ENCODE results near the gene UBE2J2. TPM values are rescaled to one million over a fixed set of nuclear protein-coding genes. Genes with fewer than 3 reads are reported as not detected.

UBE2J2 gene
- total and polyA plus RNA-seq, 2 of the 13 experiments (the other 11 are each of a cell fraction or from before 2014, with no cell fraction given): 25.4 to 29.4 TPM

DNA sequence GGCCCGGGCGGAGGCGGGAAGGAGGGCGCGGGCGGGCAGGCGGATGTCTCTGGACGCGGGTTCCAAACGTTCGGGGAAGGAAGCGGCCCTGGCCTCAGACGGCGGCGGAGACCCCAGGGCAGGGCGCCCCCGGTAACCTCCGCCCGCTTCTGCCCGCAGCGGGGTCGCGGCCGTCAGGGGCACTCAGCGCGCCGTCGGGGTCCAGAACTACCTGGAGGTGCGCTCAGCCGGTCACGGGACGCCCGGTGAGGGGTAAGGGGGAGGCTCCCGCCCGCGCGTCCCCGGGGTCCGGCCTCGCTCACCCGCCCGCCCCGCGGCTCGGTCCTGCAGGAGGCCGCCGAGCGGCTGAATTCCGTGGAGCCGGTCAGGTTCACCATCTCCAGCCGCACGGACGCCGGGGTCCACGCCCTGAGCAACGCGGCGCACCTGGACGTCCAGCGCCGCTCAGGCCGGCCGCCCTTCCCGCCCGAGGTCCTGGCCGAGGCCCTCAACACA is 35.1 kb upstream of the UBE2J2 start (continued):
- no peak for TF ChIP-seq ZNF383 (CRISPR knock-in tag; IDR thresholded peaks at IDR 0.05; ENCODE audit: borderline replicate concordance)
- TF ChIP-seq, protein P1, sequence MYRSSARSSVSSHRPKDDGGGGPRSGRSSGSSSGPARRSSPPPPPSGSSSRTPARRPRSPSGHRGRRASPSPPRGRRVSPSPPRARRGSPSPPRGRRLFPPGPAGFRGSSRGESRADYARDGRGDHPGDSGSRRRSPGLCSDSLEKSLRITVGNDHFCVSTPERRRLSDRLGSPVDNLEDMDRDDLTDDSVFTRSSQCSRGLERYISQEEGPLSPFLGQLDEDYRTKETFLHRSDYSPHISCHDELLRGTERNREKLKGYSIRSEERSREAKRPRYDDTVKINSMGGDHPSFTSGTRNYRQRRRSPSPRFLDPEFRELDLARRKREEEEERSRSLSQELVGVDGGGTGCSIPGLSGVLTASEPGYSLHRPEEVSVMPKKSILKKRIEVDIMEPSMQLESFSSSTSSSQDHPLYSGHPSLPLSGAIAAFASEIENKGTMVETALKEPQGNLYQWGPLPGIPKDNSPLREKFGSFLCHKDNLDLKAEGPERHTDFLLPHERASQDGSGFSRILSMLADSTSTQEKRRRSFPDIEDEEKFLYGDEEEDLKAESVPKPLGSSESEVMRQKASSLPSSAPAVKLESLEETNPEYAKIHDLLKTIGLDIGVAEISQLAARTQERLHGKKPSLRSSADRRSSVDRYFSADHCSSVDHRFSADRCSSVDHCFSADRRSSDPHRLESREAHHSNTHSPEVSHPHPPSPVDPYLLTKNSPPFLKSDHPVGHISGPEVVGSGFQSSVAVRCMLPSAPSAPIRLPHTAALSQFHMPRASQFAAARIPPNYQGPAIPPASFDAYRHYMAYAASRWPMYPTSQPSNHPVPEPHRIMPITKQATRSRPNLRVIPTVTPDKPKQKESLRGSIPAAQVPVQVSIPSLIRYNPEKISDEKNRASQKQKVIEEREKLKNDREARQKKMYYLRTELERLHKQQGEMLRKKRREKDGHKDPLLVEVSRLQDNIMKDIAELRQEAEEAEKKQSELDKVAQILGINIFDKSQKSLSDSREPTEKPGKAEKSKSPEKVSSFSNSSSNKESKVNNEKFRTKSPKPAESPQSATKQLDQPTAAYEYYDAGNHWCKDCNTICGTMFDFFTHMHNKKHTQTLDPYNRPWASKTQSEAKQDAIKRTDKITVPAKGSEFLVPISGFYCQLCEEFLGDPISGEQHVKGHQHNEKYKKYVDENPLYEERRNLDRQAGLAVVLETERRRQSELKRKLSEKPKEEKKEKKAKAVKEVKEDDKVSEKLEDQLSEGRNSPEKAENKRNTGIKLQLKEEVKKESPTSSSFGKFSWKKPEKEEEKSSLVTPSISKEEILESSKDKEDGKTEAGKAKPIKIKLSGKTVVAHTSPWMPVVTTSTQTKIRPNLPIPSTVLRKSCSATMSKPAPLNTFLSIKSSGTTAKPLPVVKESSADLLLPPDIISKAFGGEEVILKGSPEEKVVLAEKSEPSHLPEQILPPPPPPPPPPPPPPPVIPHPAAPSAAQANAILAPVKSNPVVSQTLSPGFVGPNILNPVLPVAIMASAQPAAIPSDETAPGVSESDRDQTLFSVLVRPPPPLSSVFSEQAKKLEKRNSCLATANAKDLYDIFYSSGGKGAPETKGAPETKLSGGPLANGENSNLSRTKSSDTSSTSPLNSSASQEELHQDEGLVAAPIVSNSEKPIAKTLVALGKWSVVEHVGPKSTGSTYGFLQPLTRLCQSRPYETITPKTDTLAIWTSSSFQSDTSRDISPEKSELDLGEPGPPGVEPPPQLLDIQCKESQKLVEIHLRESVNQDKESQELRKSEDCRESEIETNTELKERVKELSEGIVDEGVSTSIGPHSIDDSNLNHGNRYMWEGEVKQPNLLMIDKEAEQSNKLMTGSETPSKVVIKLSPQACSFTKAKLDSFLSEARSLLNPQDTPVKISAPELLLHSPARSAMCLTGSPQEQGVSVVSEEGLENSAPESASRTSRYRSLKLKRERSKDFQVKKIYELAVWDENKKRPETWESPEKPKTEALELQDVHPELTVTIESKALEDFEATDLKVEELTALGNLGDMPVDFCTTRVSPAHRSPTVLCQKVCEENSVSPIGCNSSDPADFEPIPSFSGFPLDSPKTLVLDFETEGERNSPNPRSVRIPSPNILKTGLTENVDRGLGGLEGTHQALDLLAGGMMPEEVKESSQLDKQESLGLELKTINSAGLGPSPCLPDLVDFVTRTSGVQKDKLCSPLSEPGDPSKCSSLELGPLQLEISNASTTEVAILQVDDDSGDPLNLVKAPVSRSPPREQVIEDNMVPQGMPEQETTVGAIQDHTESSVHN (CRISPR knock-in tag; IDR thresholded peaks at IDR 0.05): no peak
- TF ChIP-seq ZNF558 (CRISPR knock-in tag; IDR thresholded peaks at IDR 0.05; ENCODE audit: borderline replicate concordance): no peak; the same call in 1 of the 2 replicates
- 0 out of 2 replicates have a peak, but pooled peaks have one; percentile 12 for TF ChIP-seq KDM5B (CRISPR knock-in tag; IDR thresholded peaks at IDR 0.05; ENCODE audit: borderline replicate concordance)
- no peak for TF ChIP-seq ZNF7 (CRISPR knock-in tag; IDR thresholded peaks at IDR 0.05)
- no peak for TF ChIP-seq ZSCAN12 (CRISPR knock-in tag; IDR thresholded peaks at IDR 0.05)
- TF ChIP-seq HDAC1 (CRISPR knock-in tag; IDR thresholded peaks at IDR 0.05): no peak
- no peak for TF ChIP-seq ZNF841 (CRISPR knock-in tag; IDR thresholded peaks at IDR 0.05; ENCODE audit: borderline replicate concordance)
- TF ChIP-seq ZNF260 (CRISPR knock-in tag; IDR thresholded peaks at IDR 0.05; ENCODE audit: borderline replicate concordance, low read depth): no peak
- peak; percentile 12; the same call in 1 of the 2 replicates for TF ChIP-seq ZFY (CRISPR knock-in tag; IDR thresholded peaks at IDR 0.05)
- no peak for TF ChIP-seq ARHGAP35 (CRISPR knock-in tag; IDR thresholded peaks at IDR 0.05; ENCODE audit: borderline replicate concordance)
- 0 out of 2 replicates have a peak, but pooled peaks have one; percentile 0 for TF ChIP-seq ZNF740 (CRISPR knock-in tag; IDR thresholded peaks at IDR 0.05)
- TF ChIP-seq MTA1 (CRISPR knock-in tag; IDR thresholded peaks at IDR 0.05; ENCODE audit: borderline replicate concordance): peak; percentile 16; the same call in 1 of the 2 replicates
- TF ChIP-seq TAF1 (CRISPR knock-in tag; IDR thresholded peaks at IDR 0.05): peak; percentile 16; the same call in 1 of the 2 replicates
- TF ChIP-seq, protein P2, sequence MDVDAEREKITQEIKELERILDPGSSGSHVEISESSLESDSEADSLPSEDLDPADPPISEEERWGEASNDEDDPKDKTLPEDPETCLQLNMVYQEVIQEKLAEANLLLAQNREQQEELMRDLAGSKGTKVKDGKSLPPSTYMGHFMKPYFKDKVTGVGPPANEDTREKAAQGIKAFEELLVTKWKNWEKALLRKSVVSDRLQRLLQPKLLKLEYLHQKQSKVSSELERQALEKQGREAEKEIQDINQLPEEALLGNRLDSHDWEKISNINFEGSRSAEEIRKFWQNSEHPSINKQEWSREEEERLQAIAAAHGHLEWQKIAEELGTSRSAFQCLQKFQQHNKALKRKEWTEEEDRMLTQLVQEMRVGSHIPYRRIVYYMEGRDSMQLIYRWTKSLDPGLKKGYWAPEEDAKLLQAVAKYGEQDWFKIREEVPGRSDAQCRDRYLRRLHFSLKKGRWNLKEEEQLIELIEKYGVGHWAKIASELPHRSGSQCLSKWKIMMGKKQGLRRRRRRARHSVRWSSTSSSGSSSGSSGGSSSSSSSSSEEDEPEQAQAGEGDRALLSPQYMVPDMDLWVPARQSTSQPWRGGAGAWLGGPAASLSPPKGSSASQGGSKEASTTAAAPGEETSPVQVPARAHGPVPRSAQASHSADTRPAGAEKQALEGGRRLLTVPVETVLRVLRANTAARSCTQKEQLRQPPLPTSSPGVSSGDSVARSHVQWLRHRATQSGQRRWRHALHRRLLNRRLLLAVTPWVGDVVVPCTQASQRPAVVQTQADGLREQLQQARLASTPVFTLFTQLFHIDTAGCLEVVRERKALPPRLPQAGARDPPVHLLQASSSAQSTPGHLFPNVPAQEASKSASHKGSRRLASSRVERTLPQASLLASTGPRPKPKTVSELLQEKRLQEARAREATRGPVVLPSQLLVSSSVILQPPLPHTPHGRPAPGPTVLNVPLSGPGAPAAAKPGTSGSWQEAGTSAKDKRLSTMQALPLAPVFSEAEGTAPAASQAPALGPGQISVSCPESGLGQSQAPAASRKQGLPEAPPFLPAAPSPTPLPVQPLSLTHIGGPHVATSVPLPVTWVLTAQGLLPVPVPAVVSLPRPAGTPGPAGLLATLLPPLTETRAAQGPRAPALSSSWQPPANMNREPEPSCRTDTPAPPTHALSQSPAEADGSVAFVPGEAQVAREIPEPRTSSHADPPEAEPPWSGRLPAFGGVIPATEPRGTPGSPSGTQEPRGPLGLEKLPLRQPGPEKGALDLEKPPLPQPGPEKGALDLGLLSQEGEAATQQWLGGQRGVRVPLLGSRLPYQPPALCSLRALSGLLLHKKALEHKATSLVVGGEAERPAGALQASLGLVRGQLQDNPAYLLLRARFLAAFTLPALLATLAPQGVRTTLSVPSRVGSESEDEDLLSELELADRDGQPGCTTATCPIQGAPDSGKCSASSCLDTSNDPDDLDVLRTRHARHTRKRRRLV (CRISPR knock-in tag; IDR thresholded peaks at IDR 0.05): no peak
- TF ChIP-seq RBFOX2 (IDR thresholded peaks at IDR 0.05; ENCODE audit: low read depth, low read length): peak; percentile 16; the same call in 1 of the 2 replicates

Data from HepG2 (cell line).